ENCODE results near the gene RC3H1.

The RC3H1 gene

DNA sequence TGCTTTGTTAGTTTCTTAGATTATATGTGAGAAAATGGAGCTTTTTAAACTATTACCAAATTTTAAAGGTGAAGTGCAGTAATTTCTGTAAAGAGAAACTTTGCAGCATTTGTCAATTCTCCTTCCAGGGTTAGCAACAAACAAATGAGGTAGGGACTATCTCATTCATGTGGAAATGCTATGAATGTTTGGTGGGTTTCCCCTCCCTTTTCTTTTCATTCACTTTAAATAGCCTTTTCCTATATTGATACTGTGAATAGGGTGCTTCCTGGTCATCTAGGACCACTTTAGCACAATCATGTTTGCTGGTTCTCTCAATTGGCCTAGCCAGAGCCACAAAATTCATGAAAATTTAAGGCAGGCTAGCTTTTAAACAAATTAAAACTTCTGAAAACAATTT lies 133.4 kb downstream of the RC3H1 start:
- no peak for DNase-seq (ENCODE audit: low spot score)
- no peak for FAIRE-seq

DNA sequence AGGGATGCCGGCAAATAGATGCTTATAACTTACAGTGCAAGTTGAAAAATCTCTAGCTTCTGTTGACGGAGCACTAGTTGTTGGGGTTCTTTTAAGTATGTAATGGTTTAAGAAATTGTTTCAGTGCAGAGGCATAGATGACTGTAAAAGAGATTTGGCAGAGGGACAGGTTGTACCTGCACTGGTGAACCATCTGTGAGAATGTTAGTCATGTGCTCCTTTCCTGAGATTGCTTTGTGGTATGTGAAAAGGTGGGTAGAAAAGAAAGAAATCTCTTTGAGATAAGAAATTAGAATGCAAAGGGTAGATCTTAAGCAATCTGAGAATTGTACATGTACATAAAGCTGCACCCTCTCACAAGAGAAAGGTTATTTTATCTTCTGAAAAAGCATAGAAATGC lies 134.5 kb downstream of the RC3H1 start:
- DNase-seq (ENCODE audit: low spot score) (no peak), FAIRE-seq (no peak)

DNA sequence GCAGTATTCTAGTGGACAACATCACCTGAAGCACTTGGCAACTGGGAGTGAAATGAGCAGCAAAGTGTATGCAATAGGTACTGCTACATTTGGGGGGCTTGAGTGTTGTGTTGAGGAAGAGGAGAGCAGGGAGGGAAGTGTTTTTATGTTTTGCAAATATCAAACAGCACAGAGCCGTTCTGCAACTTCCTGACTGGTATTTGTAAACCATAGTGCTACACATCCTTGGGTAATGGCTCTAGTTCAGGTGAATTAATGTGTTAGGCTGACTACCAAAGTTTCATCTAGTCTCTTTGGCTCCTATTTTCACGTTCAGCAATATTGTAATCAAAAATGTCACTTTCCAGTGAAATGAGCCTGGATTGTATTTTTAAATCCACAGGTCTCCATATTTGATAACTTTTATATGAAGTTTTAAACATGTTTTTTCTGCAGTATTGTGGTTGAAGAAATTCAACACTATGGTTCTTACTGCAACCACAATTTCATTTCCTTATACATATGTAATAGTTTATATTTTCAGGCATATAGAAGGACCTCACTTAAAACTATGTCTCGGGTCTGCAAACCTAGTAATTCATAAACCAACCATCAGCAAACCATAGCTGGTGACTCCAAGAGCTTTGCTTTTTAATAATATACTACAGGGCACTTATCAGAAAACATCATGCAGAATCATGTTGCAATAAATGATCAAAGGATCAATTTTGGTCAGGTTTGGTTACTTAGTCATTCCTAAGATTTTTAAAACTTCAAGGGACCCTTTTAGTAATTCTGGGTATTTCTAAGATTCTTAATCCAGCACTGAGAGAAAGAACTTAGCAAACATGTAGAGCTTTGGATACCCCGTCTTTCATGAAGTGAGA lies 135.2 kb downstream of the RC3H1 start:
- FAIRE-seq (no peak), DNase-seq (ENCODE audit: low spot score) (no peak)

- no peak for FAIRE-seq
Observed at GRCh38 chr1:173884701-173885100, 137.5 kb downstream of the RC3H1 start.

More at GRCh38 chr1:173884701-173885100, 137.5 kb downstream of the RC3H1 start:
- DNase-seq (ENCODE audit: low spot score): no peak
